Aorta (tissue), 5 donors: ENCODE data around the gene CHCHD6. TPM values are rescaled to one million over a fixed set of nuclear protein-coding genes. Genes with fewer than 3 reads are reported as not detected.
A peak's percentile ranks its signal among the peaks of the same experiment; 100 is the strongest.

Source experiments
- ATAC-seq: fragments of 200-7000 bp; cut with Tn5 transposase; one replicate; pipeline ENCODE4 v1.9.1; 2022; ENCODE audit warnings: moderate library complexity; ENCODE audit not compliant: low FRiP score
- DNase-seq, 2 donors: peaks; one replicate each; pipeline ENCODE4 v3.0.0-alpha.2; 2020
- H3K27ac ChIP-seq, 2 donors: one replicate each; pipeline ENCODE4 v1.5.1; 2013; ENCODE audit warnings: low read length in 2 of 2, mild to moderate bottlenecking in 2 of 2, moderate library complexity in 2 of 2, control low read depth in 1 of 2, inconsistent platforms in 1 of 2, low read depth in 1 of 2
- H3K27me3 ChIP-seq, 2 donors: one replicate each; pipeline ENCODE4 v1.6.1; 2013; ENCODE audit warnings: control low read depth in 1 of 2, low read length in 1 of 2, mild to moderate bottlenecking in 1 of 2, moderate library complexity in 1 of 2; ENCODE audit not compliant: insufficient read depth in 2 of 2, control insufficient read depth in 1 of 2
- H3K36me3 ChIP-seq, 2 donors: one replicate each; pipeline ENCODE4 v1.6.1; 2013; ENCODE audit warnings: control low read depth in 1 of 2, low read length in 1 of 2, mild to moderate bottlenecking in 1 of 2; ENCODE audit not compliant: insufficient read depth in 2 of 2, control insufficient read depth in 1 of 2
- H3K4me1 ChIP-seq, 2 donors: one replicate each; pipeline ENCODE4 v1.6.1; 2013; ENCODE audit warnings: low read length in 2 of 2, control low read depth in 1 of 2, mild to moderate bottlenecking in 1 of 2, moderate library complexity in 1 of 2; ENCODE audit not compliant: insufficient read depth in 2 of 2, control insufficient read depth in 1 of 2
- H3K4me3 ChIP-seq, 2 donors: one replicate each; pipeline ENCODE4 v1.5.1; 2013; ENCODE audit warnings: low read length in 2 of 2, control low read depth in 1 of 2, mild to moderate bottlenecking in 1 of 2
- H3K9me3 ChIP-seq: one replicate; pipeline ENCODE4 v1.6.1; 2013; ENCODE audit warnings: mild to moderate bottlenecking, low read length; ENCODE audit not compliant: control insufficient read depth
- WGBS, 2 donors: extraction: QIAGEN DNeasy Blood & Tissue Kit; methylation state at CpG; one replicate each; pipeline ENCODE4 v1.1.7; 2013; 5-methylcytosine and 5-hydroxymethylcytosine counted together
- intact Hi-C, 2 donors: fragments of 100-400 bp; cut with DNase I; formaldehyde crosslinking; loops; one replicate each; pipeline versions ENCODE4 v1.14.2 to v1.15.0; 2022
- polyA plus RNA-seq, 2 donors: library from polyadenylated mRNA; stranded (reverse); fragments of 200-250 nt; gene quantifications; one replicate each; pipeline ENCODE4 v1.2.3, GENCODE V29; 2013
- total RNA-seq, 2 donors: library from RNA; stranded (reverse); fragmentation: NEBNext Ultra II Directional; extraction: Animal tissue kit (Norgen Biotek cat#: 25700); gene quantifications; one replicate each; pipeline ENCODE4 v1.2.1, GENCODE V29; 2021
- donor health status: healthy with polysubstance abuse.
- donor health status: Bipolar disorder and iron deficiency.
- donor health status: DM: no; HTN: no; CAD: no.
- donor health status: DM: no; HTN: no; CAD: no.
- donor health status: DM: yes; HTN: yes; CAD: no.

The CHCHD6 gene
- total and polyA plus RNA-seq, 4 donors, result 10.8 to 24.6 (median 11.9) TPM

GRCh38 chr3:126944089-126944965, 240.3 kb downstream of the CHCHD6 start:
- intact Hi-C loops, result no loop called here
- Histone ChIP-seq H3K36me3 (no peaks in the 10 kb centered on the region), H3K27ac (no peak overlapping the region), H3K27me3 (no peaks in the 10 kb centered on the region), H3K4me1 (no peaks in the 10 kb centered on the region), H3K9me3 (no peaks in the 10 kb centered on the region), H3K4me3 (no peak overlapping the region)
- DNase-seq (peak; percentile 33 to 46), ATAC-seq (no peak)
- WGBS, 2 donors, result 94 to 95% methylated on average over 12 of the region's 12 CpGs

- no peak for ATAC-seq
- whole genome bisulfite sequencing, 2 donors, result 88 to 92% methylated on average over 17 of the region's 17 CpGs
- DNase-seq, result peak in 1 of 2 donors; percentile 37
- Histone ChIP-seq H3K36me3 (no peaks in the 10 kb centered on the region), H3K4me3 (no peak overlapping the region), H3K4me1 (no peaks in the 10 kb centered on the region), H3K27ac (no peak overlapping the region), H3K27me3 (no peaks in the 10 kb centered on the region), H3K9me3 (no peaks in the 10 kb centered on the region)
- intact Hi-C loops, result no loop called here
Observed at GRCh38 chr3:126945171-126945721, 241.2 kb downstream of the CHCHD6 start.

GRCh38 chr3:126945891-126946290, 241.9 kb downstream of the CHCHD6 start:
- Histone ChIP-seq H3K4me1 (no peaks in the 10 kb centered on the region), H3K36me3 (no peaks in the 10 kb centered on the region), H3K27ac (no peak overlapping the region), H3K4me3 (no peak overlapping the region), H3K9me3 (no peaks in the 10 kb centered on the region), H3K27me3 (no peaks in the 10 kb centered on the region)
- ATAC-seq (no peak), DNase-seq (peak; percentile 22 to 42)
- 96 to 99% methylated on average over 9 of the region's 9 CpGs for WGBS, 2 donors
- intact Hi-C loops, result no loop called here

- DNase-seq, result peak; percentile 42 to 54
- Histone ChIP-seq H3K9me3 (no peaks in the 10 kb centered on the region), H3K4me3 (no peak overlapping the region), H3K27ac (no peak overlapping the region), H3K36me3 (no peaks in the 10 kb centered on the region), H3K27me3 (no peaks in the 10 kb centered on the region), H3K4me1 (no peaks in the 10 kb centered on the region)
- 93 to 95% methylated on average over 11 of the region's 11 CpGs for WGBS, 2 donors
- ATAC-seq, result no peak
- intact Hi-C loops, result no loop called here
Observed at GRCh38 chr3:126946405-126946804, 242.4 kb downstream of the CHCHD6 start.

GRCh38 chr3:126947429-126947828, 243.4 kb downstream of the CHCHD6 start:
- Histone ChIP-seq H3K9me3 (no peaks in the 10 kb centered on the region), H3K27me3 (no peaks in the 10 kb centered on the region), H3K36me3 (no peaks in the 10 kb centered on the region), H3K4me3 (no peak overlapping the region), H3K27ac (no peak overlapping the region), H3K4me1 (no peaks in the 10 kb centered on the region)
- 75 to 82% methylated on average over 8 of the region's 8 CpGs for whole genome bisulfite sequencing, 2 donors
- ATAC-seq (no peak), DNase-seq (peak in 1 of 2 donors; percentile 80)
- intact Hi-C loops, result no loop called here

GRCh38 chr3:126948980-126949535, 245.0 kb downstream of the CHCHD6 start:
- DNase-seq (peak; percentile 37 to 42), ATAC-seq (no peak)
- Histone ChIP-seq H3K4me3 (no peak overlapping the region), H3K27me3 (no peaks in the 10 kb centered on the region), H3K9me3 (no peaks in the 10 kb centered on the region), H3K4me1 (no peaks in the 10 kb centered on the region), H3K36me3 (no peaks in the 10 kb centered on the region), H3K27ac (no peak overlapping the region)
- 93 to 94% methylated on average over 14 of the region's 14 CpGs for WGBS, 2 donors
- intact Hi-C loops, result no loop called here

- WGBS, 2 donors, result 93 to 97% methylated on average over 5 of the region's 5 CpGs
- Histone ChIP-seq H3K4me3 (no peak overlapping the region), H3K36me3 (no peaks in the 10 kb centered on the region), H3K27ac (no peak overlapping the region), H3K27me3 (no peaks in the 10 kb centered on the region), H3K4me1 (no peaks in the 10 kb centered on the region), H3K9me3 (no peaks in the 10 kb centered on the region)
- ATAC-seq, result no peak
- intact Hi-C loops, result no loop called here
- peak in 1 of 2 donors; percentile 28 for DNase-seq
Observed at GRCh38 chr3:126951561-126951960, 247.5 kb downstream of the CHCHD6 start.

- H3K9me3 ChIP-seq, result no peaks in the 10 kb centered on the region
- no peaks in the 10 kb centered on the region for H3K36me3 ChIP-seq
- intact Hi-C loops, result no loop called here
- WGBS, 2 donors, result 98% methylated on average over 10 of the region's 10 CpGs
- DNase-seq (peak; percentile 40 to 48), ATAC-seq (no peak)
- H3K27ac ChIP-seq, result no peak overlapping the region
- no peak overlapping the region for H3K4me3 ChIP-seq
- no peaks in the 10 kb centered on the region for H3K4me1 ChIP-seq
- H3K27me3 ChIP-seq, result no peaks in the 10 kb centered on the region
Observed at GRCh38 chr3:126952261-126952982, 248.4 kb downstream of the CHCHD6 start.
